HepG2 (cell line): ENCODE results near the gene RTP5.

Source experiments
- HOXA7 ChIP-seq: sonication (generic); formaldehyde crosslinking; IDR thresholded peaks from 2 replicates; pipeline ENCODE4 v1.8.1; 2022; ENCODE audit warnings: mild to moderate bottlenecking, missing genetic modification reagents, moderate library complexity
- MYNN ChIP-seq: sonication (generic); formaldehyde crosslinking; IDR thresholded peaks from 2 replicates; pipeline ENCODE4 v1.4.0; 2020; ENCODE audit warnings: mild to moderate bottlenecking, low read depth, missing genetic modification reagents
- POLR2A ChIP-seq, 2 experiments: IDR thresholded peaks; 2 replicates each; pipeline ENCODE4 v1.6.1; 2011; ENCODE audit warnings: low read depth in 2 of 2, low read length in 2 of 2, mild to moderate bottlenecking in 1 of 2, moderate library complexity in 1 of 2; ENCODE audit not compliant: insufficient read depth in 1 of 2
- RAD21 ChIP-seq: fragments of 450-650 bp; formaldehyde crosslinking; IDR thresholded peaks from 2 replicates; pipeline ENCODE4 v1.5.0; 2020; ENCODE audit warnings: mild to moderate bottlenecking

DNA sequence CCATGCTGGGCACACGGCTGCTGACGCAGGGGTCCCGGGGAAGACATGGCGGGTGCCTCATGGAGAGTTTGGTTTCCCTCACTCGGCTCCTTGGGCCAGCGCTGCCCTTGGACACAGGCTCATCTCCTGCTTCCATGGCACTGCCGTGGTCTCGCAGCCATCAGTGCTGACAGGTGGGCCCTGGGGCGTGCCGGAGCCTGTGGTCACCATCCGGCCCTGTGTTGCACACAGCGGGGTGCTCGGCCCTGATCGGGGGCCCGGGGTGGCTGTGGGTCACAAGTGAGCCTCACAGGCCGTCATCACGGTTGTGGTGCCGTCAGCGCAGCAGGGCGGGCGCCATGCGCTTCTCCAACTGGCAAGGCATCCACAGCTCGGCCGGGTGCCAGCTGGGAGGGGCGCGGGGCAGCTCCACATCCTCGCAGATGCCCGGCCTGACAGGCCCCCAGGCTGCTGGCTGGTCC is 582 bp downstream of the RTP5 start:
- TF ChIP-seq POLR2A (IDR thresholded peaks at IDR 0.05; ENCODE audit: insufficient read depth in 1 of 2, low read depth in 2 of 2, low read length in 2 of 2) (no peak), HOXA7 (CRISPR knock-in tag) (no peak), MYNN (CRISPR knock-in tag) (no peak), RAD21 (CRISPR knock-in tag) (no peak)
